IPS-18c (cell line): ENCODE measurements around the gene DGUOK.
"Not testable (repeated sequence)": the region's sequence is repeated elsewhere in the genome, so short reads cannot be mapped to it uniquely, and the experiment has no call there.

Experiments
- H3K4me3 ChIP-seq: 2 replicates; pipeline ENCODE4 v1.7.0; 2013; ENCODE audit warnings: low read depth, mild to moderate bottlenecking, low read length, moderate library complexity; ENCODE audit not compliant: insufficient read depth
- H3K9me3 ChIP-seq: one replicate; pipeline ENCODE4 v1.6.1; 2013; ENCODE audit warnings: mild to moderate bottlenecking, low read length, moderate library complexity; ENCODE audit not compliant: control insufficient read depth, insufficient read depth

Gene DGUOK

DNA sequence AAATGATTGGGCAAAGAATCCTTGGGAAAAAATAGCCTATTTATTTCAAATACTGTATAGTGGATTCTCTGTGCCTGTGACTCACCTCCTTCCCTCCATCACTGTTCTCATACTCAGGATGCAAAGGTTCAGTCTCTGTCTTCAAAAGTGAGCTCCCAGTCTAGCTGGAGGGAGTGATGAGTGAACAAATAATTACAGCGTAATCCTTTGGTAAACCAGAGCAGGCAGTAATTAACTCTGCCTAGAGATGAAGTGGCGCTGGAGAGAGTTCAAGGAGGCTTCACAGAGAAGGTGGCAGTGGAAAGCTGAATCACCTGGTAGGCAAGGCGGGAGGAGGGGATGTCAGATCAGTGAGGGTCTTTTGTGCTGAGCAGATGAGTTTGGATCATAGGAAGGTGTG, 6.5 kb downstream of the DGUOK start:
- H3K9me3 ChIP-seq, result no peaks in the 10 kb centered on the region
- no peak overlapping the region for H3K4me3 ChIP-seq

DNA sequence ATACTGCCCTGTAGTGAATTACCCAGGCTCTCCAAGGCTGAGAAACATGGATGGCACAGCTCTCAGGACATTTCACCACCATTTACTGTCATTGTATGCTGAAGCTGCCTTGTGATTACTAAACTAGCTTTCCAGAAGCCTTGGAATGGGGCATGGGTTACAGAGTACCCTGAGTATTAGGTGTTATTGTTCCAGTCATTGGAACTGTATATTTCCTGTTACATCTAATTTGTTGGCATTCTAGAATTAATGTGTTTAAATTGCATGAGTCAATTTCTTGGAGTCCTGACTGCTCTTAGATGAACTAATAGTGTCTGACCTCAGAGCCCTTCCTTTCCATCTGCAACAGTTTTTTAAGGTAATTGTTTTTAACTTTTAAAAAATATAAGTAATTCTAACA, 9.0 kb downstream of the DGUOK start:
- no peaks in the 10 kb centered on the region for H3K9me3 ChIP-seq
- no peak overlapping the region for H3K4me3 ChIP-seq

DNA sequence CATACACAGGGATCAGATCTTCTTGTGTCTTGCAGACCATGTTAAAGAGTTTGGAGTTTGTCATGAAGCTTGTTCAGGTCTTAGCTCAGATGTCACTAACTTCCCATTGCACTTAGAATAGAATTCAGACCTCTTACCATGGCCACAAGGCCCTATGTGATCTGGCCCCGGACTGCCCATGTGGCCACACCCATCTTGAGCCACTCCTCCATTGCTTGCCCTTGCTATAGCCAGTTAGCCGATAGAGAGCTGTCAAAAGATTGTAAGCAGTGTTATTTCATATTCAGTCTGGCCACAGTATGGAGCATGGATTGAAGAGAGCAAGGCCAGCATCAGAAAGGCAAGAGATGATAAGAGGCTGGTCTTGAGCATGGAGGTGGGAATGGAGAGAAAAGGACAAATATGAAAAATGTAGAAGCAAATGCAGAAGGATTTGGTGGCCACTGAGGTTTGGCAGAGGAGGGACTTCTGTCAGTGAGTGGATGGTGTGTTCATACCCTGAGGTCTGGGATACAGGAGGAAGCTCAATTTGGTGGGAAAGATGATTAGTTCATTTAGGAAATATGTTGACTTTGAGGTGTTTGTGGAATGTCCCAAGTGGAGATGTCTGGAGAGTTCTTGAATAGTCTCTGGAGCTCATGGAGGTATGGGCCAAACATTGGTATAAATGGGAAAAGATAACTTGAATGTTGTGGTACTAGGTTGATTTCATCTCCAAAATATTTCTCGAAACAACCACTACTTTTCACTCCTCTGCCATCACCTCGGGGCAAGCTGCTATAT, 10.6 kb downstream of the DGUOK start:
- Histone ChIP-seq H3K4me3 (no peak overlapping the region), H3K9me3 (no peaks in the 10 kb centered on the region)

DNA sequence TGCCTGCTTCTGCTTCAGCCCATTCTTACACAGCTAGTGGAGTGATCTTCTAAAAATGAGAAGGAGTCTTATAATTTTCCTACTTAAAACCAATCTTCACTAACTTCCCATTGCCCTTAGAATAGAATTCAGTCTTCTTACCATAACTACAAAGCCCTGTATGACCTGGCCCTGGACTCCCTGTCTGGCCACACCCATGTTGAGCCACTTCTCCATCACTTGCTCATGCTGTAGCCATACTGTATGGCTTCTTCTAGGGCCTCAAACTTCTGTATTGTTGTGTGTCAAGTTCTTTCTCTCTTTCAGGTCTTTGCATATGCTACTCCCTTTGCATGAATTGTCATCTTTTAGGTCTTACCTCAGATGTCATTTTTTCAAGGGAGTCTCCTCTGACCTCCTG, 11.2 kb downstream of the DGUOK start:
- Histone ChIP-seq H3K9me3 (no peaks in the 10 kb centered on the region), H3K4me3 (no peak overlapping the region)

DNA sequence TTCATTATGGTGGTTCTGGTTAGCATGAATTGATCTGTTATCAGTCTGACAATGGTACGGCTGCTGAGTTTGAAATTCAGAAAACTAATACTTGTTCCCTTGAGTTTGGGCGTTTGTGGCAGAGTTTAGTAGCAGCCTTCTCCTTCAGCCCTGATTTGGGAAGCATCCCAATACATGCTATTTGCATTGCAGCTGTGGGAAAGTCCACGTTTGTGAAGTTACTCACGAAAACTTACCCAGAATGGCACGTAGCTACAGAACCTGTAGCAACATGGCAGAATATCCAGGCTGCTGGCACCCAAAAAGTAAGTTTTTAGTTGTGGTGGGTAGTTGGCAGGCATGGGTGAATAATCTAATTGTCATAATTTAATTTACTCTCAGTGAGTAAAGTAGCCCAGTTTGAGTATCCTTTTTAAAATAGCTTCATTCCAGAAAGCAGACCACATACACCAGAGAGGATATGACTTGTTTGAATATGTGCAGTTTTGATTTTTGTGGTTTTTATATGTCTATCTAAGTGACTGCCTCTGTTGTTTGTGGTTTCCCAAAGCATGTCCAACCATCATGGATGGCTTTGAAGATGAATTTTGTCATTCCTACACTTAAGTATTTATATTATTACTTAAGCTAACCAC, 12.2 kb downstream of the DGUOK start:
- H3K9me3 ChIP-seq, result no peaks in the 10 kb centered on the region
- H3K4me3 ChIP-seq, result no peak overlapping the region

DNA sequence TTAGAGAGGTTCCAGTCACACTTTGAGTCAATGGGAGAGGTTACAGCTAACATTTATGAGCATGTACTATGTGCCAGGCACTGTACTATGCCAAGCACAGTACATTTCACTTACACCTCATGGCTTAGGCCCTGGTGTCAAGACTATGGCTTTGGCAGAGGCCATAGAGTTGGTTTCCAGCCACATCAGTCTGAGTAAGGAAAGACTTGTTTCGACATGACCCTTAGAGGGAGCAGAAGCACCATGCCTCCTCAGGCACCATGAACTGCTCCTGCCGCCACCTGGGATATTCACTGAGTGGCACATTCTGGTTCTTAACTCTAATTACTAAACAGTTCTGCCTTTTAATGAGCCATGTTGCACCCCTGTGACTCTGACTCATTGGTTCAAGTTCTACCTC, 12.7 kb downstream of the DGUOK start:
- no peak overlapping the region for H3K4me3 ChIP-seq
- no peaks in the 10 kb centered on the region for H3K9me3 ChIP-seq

DNA sequence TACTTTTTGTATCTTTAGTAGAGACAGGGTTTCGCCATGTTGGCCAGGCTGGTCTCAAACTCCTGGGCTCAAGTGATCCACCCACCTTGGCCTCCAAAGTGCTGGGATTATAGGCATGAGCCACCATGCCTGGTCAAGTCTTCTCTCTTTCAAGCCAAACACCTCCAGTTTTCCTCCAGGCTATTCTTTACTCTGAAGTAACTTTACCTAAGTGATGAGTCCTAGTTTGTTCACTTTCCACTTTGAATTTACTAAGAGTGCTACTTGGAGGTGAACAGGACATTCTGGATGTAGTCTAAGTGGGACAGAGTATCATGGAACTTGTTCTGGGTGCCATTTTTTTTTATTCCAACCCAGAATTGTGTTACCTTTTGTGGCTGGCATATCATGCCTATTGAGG, 13.4 kb downstream of the DGUOK start:
- not testable (repeated sequence) for H3K9me3 ChIP-seq

DNA sequence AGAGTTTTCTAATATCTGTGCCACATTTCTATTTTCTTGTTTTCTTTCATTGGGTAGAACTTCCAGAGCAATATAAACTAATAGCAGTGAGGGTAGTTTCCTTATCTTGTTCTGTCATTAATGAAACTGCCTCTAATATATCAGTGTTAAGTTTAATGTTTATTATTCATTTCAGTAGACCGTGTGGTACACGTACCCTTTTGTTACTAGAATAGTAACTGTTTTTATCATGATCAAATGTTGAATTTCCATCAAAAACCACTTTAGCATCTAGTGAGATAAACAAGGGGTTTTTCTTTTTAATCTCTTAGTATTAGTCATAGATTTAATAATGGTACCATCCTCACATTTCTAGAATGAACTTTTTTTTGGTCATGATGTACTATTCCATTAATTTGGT, 16.0 kb downstream of the DGUOK start:
- H3K9me3 ChIP-seq, result no peaks in the 10 kb centered on the region
- no peak overlapping the region for H3K4me3 ChIP-seq

More for the DNA sequence above, 13.4 kb downstream of the DGUOK start:
- not testable (repeated sequence) for H3K4me3 ChIP-seq

DNA sequence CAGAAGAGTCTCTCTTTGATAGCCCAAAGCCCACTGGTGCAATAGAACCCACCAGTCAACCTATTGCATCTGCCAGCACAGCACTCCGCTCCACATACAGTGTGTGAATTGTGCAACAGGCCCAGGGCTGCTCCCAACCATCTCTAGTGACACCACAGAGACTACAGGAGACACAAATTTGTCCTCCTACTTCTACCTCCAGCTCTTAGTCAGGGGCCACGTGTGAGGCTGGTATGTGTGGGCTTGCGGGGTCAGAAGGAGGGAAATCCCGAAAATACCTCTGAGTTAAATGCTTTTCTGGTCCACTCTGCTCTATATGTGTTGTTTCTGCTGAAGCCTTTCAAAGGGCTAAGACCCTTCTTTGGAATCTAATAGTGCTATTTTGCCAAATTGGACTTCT, 18.0 kb downstream of the DGUOK start:
- Histone ChIP-seq H3K4me3 (no peak overlapping the region), H3K9me3 (no peaks in the 10 kb centered on the region)

DNA sequence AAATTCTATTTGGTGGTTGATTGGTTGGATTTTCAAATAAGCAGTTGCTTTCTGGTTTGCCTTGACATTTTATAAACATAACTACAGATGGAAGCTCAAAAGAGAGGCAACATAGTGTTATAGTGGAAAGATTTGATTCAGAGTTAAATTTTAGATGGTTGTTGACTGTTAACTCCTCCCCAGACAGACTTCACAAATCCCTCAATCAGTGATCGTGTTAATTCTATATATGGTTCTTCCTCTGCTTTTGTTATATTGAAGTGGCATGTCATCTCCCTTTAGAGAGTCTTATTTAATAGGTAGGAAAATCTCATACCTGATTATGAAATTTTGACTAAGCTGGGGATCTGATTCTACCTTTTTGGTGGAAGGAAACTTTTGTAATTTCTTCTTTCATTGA, 19.5 kb downstream of the DGUOK start:
- H3K9me3 ChIP-seq, result no peaks in the 10 kb centered on the region
- no peak overlapping the region for H3K4me3 ChIP-seq

DNA sequence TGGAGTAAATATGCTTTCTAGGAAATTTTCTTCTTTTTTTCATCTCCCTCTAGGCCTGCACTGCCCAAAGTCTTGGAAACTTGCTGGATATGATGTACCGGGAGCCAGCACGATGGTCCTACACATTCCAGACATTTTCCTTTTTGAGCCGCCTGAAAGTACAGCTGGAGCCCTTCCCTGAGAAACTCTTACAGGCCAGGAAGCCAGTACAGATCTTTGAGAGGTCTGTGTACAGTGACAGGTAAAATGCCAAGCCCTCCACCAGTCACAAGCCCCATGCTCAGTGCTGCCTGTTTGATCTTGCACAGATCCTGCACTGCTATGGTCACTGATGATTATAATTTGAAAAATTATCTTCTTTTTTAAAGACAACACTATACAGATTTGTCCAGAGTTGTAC, 20.0 kb downstream of the DGUOK start:
- H3K9me3 ChIP-seq, result no peaks in the 10 kb centered on the region
- no peak overlapping the region for H3K4me3 ChIP-seq

DNA sequence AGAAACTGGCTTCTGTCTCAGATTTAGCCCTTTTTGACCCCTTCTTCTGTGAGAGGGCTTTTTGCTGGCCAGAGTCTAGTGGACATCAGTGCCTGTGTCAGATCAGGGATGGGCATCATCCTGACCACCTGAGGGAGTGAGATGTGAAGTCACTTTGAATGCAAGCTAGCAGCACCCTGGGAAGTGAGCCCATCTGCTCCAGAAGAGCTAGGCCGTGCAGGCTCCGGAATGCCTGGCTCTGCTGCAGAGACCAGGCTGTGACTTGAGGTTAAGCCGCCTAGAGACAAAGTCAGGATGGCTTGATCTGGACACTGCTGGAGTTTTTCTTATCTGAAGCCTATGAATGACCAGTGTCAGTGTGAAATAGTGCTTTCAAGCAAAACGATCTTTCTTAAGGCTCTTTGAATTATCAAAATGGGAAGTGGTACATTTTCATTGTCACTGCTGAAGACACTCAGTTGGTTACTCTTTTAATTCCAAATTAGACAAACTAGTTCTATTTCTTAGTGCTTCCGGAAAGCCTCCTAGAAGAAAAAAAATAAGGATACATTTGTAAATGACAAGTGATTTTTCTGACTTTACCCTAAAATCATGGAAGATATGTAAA, 20.8 kb downstream of the DGUOK start:
- H3K9me3 ChIP-seq, result no peaks in the 10 kb centered on the region
- no peak overlapping the region for H3K4me3 ChIP-seq

DNA sequence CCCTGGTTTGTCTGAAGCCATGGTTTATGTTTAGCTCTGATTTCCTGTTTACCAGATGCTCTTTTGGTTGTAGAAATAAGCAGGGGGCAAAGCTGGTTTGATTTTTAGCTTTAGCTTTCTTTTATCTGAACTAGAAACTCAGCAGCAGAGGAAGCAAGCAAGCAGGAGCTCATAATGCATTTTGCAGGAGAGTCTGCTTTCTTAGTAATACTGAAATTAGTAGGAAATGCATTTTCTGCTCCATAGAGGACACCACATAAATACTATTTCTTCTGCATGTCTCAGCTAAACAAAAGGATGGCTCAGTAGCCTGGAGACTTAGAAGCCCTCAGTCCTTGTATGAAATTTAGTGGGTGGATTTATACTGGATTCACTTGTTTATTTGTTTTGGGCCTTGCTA, 23.1 kb downstream of the DGUOK start:
- Histone ChIP-seq H3K9me3 (no peaks in the 10 kb centered on the region), H3K4me3 (no peak overlapping the region)

DNA sequence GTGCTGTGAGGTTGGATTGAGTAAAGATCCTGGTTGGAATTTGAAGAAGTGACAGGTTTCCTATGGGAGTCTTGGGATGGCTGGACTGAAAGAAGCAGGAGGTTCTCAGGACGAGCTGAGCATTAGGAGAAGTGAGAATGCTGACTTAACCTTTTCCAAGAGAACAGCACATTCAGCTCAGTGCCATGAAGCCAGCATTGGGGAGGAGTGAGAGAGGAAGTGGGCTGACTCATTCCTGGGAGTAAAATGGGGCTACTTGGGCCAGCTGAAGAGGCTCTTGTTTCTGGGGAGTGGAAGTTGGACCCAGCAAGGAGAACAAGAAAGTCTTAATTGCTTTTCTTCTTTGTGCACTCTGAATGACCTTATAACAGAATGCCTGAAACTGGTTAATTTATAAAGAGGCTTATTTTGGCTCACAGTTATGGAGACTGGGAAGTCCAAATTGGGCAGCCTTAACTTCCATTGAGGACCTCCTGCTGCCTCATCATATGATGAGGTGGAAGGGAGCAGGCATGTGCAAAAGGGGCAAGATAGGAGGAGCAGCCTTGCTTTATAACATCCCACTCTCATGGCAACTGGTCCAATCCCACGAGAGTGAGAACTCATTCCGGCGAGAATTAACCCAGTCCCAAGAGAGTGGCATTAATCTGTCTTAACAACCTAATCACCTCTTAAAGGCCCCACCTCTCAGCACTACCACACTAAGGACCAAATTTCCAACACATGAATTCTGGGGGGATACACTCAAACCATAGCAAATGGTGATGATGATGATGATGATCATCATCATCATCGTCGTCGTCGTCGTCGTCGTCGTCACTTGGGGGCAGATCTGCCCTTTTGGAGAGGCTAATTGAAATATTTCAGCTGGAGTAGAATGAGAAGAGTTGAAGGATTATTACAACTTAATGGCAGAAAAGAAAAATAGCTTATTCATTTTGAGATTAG, 26.1 kb downstream of the DGUOK start:
- Histone ChIP-seq H3K9me3 (no peaks in the 10 kb centered on the region), H3K4me3 (no peak overlapping the region)

DNA sequence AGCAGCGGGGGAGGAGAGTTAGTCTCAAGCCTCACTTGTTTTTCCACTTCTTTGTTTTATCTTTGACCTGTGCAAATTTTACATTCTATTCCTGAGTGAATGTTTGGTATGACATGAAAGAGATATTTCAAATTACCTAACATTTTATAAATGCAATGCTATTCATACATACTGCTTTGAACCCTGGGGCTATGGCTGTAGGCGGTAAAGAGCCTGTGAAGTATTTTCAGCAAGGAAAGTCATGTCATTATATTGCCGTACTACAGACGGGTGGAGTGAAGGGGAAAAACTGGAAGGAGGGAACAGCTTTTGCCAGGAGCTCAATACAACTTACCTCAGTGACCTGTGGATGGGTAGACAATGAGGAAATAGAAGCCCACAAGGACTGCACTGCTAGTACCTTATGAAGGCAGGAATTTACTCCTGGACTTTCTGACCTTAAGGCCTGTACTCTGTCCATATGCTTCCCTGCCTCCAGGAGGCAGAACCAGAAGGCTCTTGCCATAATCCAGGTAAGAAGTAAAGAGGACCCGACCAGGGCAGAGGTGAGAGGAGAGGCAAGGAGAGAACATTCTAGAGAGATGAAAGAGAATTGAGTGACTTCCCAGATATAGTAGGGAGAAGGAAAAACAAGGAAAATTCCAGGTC, 29.7 kb downstream of the DGUOK start:
- Histone ChIP-seq H3K9me3 (no peaks in the 10 kb centered on the region), H3K4me3 (no peak overlapping the region)

DNA sequence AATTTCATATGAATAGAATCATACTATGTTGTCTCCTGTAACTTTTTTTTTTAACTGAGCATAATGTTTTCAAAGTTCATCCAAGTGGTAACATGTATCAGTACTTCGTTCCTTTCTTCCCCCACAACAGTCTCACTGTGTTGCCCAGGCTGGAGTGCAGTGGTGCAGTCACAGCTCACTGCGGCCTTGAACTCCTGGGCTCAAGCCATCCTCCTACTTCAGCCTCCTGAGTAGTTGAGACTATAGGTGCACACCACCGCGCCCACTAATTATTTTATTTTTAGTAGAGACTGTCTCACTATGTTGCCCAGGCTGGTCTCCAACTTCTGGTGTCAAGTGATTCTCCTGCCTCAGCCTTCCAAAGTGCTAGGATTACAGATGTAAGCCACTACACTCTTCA, 34.6 kb downstream of the DGUOK start:
- no peaks in the 10 kb centered on the region for H3K9me3 ChIP-seq
- H3K4me3 ChIP-seq, result no peak overlapping the region
